GM11168 (cell line): Measurements from ENCODE around the gene MET.
"Not testable (repeated sequence)": the region's sequence is repeated elsewhere in the genome, so short reads cannot be mapped to it uniquely, and the experiment has no call there.

Experiments
- in situ Hi-C: fragments of 300-500 bp; cut with MboI; formaldehyde crosslinking; loops from one replicate; pipeline ENCODE4 v1.12.0; 2022; ENCODE audit warnings: low sequenced_read_pairs; ENCODE audit not compliant: unreplicated experiment

MET gene

GRCh38 chr7:116723959-116724529 lies 52.0 kb downstream of the MET start:
- in situ Hi-C loops, result not testable (repeated sequence)

- in situ Hi-C loops, result no loop called here
Observed at GRCh38 chr7:116724560-116725231, 52.7 kb downstream of the MET start.

- in situ Hi-C loops, result no loop called here
Observed at GRCh38 chr7:116726149-116726548, 54.2 kb downstream of the MET start.

GRCh38 chr7:116726713-116727431 lies 54.9 kb downstream of the MET start:
- in situ Hi-C loops, result no loop called here

GRCh38 chr7:116727432-116728009 lies 55.5 kb downstream of the MET start:
- in situ Hi-C loops, result no loop called here

- in situ Hi-C loops, result no loop called here
Observed at GRCh38 chr7:116728413-116728812, 56.4 kb downstream of the MET start.

GRCh38 chr7:116730097-116731022 lies 58.4 kb downstream of the MET start:
- in situ Hi-C loops, result no loop called here

- in situ Hi-C loops, result no loop called here
Observed at GRCh38 chr7:116731023-116731395, 59.0 kb downstream of the MET start.

GRCh38 chr7:116731445-116732335 lies 59.7 kb downstream of the MET start:
- in situ Hi-C loops, result no loop called here

- in situ Hi-C loops, result no loop called here
Observed at GRCh38 chr7:116732788-116733694, 61.0 kb downstream of the MET start.

GRCh38 chr7:116733924-116734580 lies 62.1 kb downstream of the MET start:
- in situ Hi-C loops, result no loop called here

- in situ Hi-C loops, result no loop called here
Observed at GRCh38 chr7:116734710-116735109, 62.7 kb downstream of the MET start.

- in situ Hi-C loops, result no loop called here
Observed at GRCh38 chr7:116736927-116737715, 65.1 kb downstream of the MET start.

GRCh38 chr7:116738378-116738777 lies 66.4 kb downstream of the MET start:
- in situ Hi-C loops, result no loop called here

GRCh38 chr7:116739307-116739706 lies 67.3 kb downstream of the MET start:
- in situ Hi-C loops, result no loop called here

- in situ Hi-C loops, result no loop called here
Observed at GRCh38 chr7:116740231-116740630, 68.2 kb downstream of the MET start.
